ENCODE measurements around the gene ZBTB16. TPM values are rescaled to one million over a fixed set of nuclear protein-coding genes. Genes with fewer than 3 reads are reported as not detected.

The ZBTB16 gene
- total RNA-seq, 2 experiments from 2014 or later = 19.1 to 20.6 TPM

DNA sequence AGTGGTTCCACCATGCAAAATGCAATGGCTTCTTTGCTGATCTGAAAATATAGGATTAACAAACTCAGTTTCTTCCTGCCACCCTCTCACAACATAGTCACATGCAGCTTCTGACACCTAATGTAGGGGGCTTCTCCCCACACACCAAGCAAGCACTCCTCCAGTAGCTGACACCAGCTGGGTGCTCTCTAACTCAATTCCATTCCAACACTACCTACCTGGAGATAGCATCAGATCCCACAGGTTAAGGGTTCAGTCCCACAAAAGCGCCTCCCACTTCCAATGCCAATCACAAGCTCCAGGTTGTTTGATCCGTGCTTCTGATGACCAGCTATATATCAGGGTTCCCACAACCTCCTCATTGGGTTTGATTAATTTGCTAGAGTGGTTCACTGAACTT is 204.9 kb downstream of the ZBTB16 start:
- Mint-ChIP-seq H3K36me3 (ENCODE audit: low read depth) (no peaks in the 10 kb centered on the region), H3K4me1 (ENCODE audit: low read depth) (no peaks in the 10 kb centered on the region)
- intact Hi-C loops (cut with DNase I, micrococcal nuclease) = loop anchor here (5.0 kb wide), 3 partner anchors 67 to 957 kb away; no protein-coding TSS in a partner anchor

GRCh38 chr11:114265122-114265878 is 205.8 kb downstream of the ZBTB16 start:
- no peak overlapping the region for H3K27ac Mint-ChIP-seq

More for the DNA sequence above, 204.9 kb downstream of the ZBTB16 start:
- H3K27me3 Mint-ChIP-seq = peaks cover 25% of the 10 kb centered on the region
- TF ChIP-seq CTCF (IDR thresholded peaks at IDR 0.05) = no peak
- Histone ChIP-seq H3K4me3 (ENCODE audit: low read length) (no peak overlapping the region), H3K4me1 (ENCODE audit: insufficient read depth, low read length) (peaks cover 5% of the 10 kb centered on the region), H3K27ac (ENCODE audit: low read depth in 1 of 2, low read length in 2 of 2) (no peak overlapping the region), H3K27me3 (ENCODE audit: control insufficient read depth in 1 of 2, insufficient read depth in 2 of 2, low read length in 2 of 2) (peaks cover 3 to 11% of the 10 kb centered on the region in 2 experiments), H3K9me3 (ENCODE audit: control insufficient read depth in 1 of 2, insufficient read depth in 1 of 2, low read length in 2 of 2) (no peaks in the 10 kb centered on the region), H3K36me3 (ENCODE audit: insufficient read depth, low read length) (no peaks in the 10 kb centered on the region)
- H3K9me3 Mint-ChIP-seq = no peaks in the 10 kb centered on the region
- ChIA-PET CTCF (interaction anchor here (0.9 to 9.0 kb wide), 2 partner anchors 228 to 367 kb away, joined by 3 to 83 read pairs; no protein-coding TSS in a partner anchor), POLR2A (no interaction called here)
- no peak overlapping the region for H3K27ac Mint-ChIP-seq
- ATAC-seq (ENCODE audit: poor library complexity) (no peak), DNase-seq (no peak)
- H3K4me3 Mint-ChIP-seq = no peak overlapping the region

DNA sequence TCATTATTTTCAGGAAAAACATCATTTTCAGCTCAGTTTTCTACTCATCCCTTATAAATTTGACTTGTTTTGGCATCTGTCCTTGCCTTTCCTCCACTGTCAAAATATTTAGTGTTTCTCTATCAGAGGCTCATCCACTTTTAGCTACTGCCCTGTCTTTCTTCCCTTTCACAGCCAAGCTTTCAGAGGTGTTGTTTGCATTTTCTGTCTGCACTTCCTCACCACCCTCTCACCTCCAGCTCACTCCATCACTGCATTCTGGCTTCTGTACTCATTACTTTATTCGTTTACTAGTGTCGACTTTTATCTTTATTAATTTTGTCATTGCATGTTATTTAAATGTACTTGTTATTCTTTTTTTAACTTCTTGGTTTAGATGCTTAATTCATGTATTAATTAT is 210.0 kb downstream of the ZBTB16 start:
- H3K36me3 Mint-ChIP-seq (ENCODE audit: low read depth) = no peaks in the 10 kb centered on the region
- no peak overlapping the region for H3K4me3 ChIP-seq (ENCODE audit: low read length)
- intact Hi-C loops (cut with DNase I, micrococcal nuclease) = no loop called here
- H3K4me3 Mint-ChIP-seq = no peak overlapping the region
- ATAC-seq (ENCODE audit: poor library complexity) = no peak
- no peak overlapping the region for H3K27ac ChIP-seq (ENCODE audit: low read depth in 1 of 2, low read length in 2 of 2)
- CTCF ChIA-PET = no interaction called here
- POLR2A ChIA-PET = no interaction called here
- H3K4me1 Mint-ChIP-seq (ENCODE audit: low read depth) = no peaks in the 10 kb centered on the region
- DNase-seq = no peak
- H3K9me3 ChIP-seq (ENCODE audit: control insufficient read depth in 1 of 2, insufficient read depth in 1 of 2, low read length in 2 of 2) = no peaks in the 10 kb centered on the region
- H3K27ac Mint-ChIP-seq = no peak overlapping the region
- no peaks in the 10 kb centered on the region for H3K4me1 ChIP-seq (ENCODE audit: insufficient read depth, low read length)
- H3K27me3 Mint-ChIP-seq = peaks cover 59% of the 10 kb centered on the region
- H3K36me3 ChIP-seq (ENCODE audit: insufficient read depth, low read length) = no peaks in the 10 kb centered on the region
- peaks cover 14 to 34% of the 10 kb centered on the region in 2 experiments for H3K27me3 ChIP-seq (ENCODE audit: control insufficient read depth in 1 of 2, insufficient read depth in 2 of 2, low read length in 2 of 2)
- no peak for TF ChIP-seq CTCF (IDR thresholded peaks at IDR 0.05)
- no peaks in the 10 kb centered on the region for H3K9me3 Mint-ChIP-seq

More at GRCh38 chr11:114265122-114265878, 205.8 kb downstream of the ZBTB16 start:
- Histone ChIP-seq H3K27me3 (ENCODE audit: control insufficient read depth in 1 of 2, insufficient read depth in 2 of 2, low read length in 2 of 2) (peaks cover 5 to 13% of the 10 kb centered on the region in 2 experiments), H3K9me3 (ENCODE audit: control insufficient read depth in 1 of 2, insufficient read depth in 1 of 2, low read length in 2 of 2) (no peaks in the 10 kb centered on the region), H3K36me3 (ENCODE audit: insufficient read depth, low read length) (no peaks in the 10 kb centered on the region), H3K4me1 (ENCODE audit: insufficient read depth, low read length) (peaks cover 5% of the 10 kb centered on the region), H3K4me3 (ENCODE audit: low read length) (no peak overlapping the region), H3K27ac (ENCODE audit: low read depth in 1 of 2, low read length in 2 of 2) (no peak overlapping the region)
- no peak for TF ChIP-seq CTCF (IDR thresholded peaks at IDR 0.05)
- no peaks in the 10 kb centered on the region for H3K9me3 Mint-ChIP-seq
- ATAC-seq (ENCODE audit: poor library complexity) (no peak), DNase-seq (no peak)
- peaks cover 25% of the 10 kb centered on the region for H3K27me3 Mint-ChIP-seq
- intact Hi-C loops (cut with DNase I, micrococcal nuclease) = no loop called here
- POLR2A ChIA-PET = no interaction called here
- CTCF ChIA-PET = interaction anchor here (0.9 to 9.0 kb wide), 2 partner anchors 229 to 368 kb away, joined by 3 to 83 read pairs; no protein-coding TSS in a partner anchor
- H3K4me1 Mint-ChIP-seq (ENCODE audit: low read depth) = no peaks in the 10 kb centered on the region
- no peaks in the 10 kb centered on the region for H3K36me3 Mint-ChIP-seq (ENCODE audit: low read depth)
- H3K4me3 Mint-ChIP-seq = no peak overlapping the region
